Measurements from ENCODE around the gene ALCAM.
"Not testable (repeated sequence)": the region's sequence is repeated elsewhere in the genome, so short reads cannot be mapped to it uniquely, and the experiment has no call there.

The ALCAM gene

DNA sequence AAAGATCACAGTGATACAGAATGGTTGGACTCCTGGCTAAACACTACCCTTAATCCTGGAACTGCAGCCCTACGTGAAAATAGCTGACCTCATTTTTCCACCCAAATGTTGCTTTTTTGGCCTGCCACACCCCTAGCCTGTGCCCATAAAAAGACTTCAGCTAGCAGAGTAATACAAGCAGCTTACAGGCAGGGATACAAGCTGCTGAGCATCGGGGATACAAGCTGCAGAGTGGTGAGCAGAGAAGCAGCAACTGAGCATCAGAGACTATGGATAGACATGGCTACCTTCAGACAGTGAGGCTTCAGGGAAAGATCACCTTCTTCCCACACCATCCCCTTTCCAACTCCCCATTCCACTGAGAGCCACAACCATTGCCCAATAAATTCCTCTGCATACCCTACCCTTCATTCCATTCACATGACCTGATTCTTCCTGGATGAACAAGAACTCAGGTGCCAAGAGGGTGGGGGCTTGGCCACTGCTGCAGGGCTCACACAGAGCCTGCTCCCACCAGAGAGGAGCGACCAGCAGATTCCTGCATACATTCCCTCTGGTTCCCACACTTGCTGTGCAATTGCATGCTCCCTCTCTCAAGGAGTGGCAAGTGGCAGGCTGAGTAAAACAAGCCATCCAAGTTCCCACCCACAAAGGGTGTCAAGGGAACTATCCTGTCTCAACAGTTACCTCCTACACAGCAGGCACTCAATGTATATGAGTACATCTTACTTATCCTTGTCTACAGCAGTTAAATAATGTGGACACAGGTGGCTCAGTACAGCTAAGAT is 217.5 kb downstream of the ALCAM start:
- no peak for DNase-seq (ENCODE audit: low spot score)

DNA sequence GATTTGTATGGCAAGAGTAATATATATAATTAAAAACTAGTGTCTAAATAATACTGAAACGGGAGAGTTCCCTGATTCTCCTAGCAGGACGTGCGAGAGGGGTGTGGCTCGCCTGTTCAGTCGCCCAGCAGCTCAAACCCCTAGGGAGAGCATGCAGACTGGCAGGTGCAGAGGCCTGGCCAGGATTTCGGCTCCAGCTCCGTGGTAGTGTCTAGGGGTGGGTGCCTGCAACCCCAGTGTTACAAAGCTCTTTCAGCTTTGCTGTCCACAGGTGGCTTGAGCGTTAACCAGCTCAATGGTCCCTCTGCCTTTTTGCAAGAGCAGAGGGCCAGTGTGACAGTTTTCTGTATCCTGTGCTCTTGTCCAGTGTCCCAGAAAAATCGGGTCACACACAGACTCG is 226.6 kb downstream of the ALCAM start:
- DNase-seq (ENCODE audit: low spot score), result no peak

DNA sequence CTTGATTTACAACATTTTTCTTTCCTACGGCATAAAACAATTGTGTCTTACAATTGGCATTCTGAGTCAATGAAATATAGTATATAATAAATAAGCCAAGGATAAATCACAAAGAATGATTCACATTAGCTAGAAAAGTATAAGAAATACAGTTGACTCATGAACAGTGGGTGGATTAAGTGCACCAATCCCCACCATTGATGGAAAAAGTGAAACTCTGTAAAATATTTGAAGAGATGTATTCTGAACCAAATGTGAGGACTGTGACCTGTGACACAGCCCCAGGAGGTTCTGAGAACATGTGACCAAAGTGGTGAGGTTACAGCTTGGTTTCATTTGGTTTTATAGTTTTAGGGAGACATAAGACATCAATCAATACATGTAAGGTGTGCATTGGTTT is 227.5 kb downstream of the ALCAM start:
- DNase-seq (ENCODE audit: low spot score), result no peak

- DNase-seq (ENCODE audit: low spot score), result no peak
Measured at GRCh38 chr3:105598042-105598796, 231.5 kb downstream of the ALCAM start.

DNA sequence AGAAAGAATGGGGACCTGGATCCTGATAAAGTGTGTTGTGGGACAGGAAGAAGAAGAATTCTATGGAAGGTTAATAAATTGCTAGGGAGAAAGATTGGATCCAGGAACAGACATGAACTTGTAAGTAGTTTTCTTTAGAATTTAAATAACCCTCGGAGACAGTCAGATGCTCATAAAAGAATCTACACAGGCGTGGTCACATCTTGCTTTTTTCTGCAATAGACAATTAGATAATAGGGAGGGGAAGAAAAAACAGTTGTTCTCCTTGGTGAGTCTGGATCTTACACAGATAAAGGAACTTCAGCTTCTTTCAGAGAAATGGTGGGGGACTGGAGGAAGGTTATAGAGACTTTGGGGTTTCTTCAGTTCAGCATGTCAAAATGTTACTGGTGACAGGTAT is 232.6 kb downstream of the ALCAM start:
- no peak for DNase-seq (ENCODE audit: low spot score)

GRCh38 chr3:105601756-105602155 is 235.0 kb downstream of the ALCAM start:
- DNase-seq (ENCODE audit: low spot score), result not testable (repeated sequence)

GRCh38 chr3:105602286-105602685 is 235.6 kb downstream of the ALCAM start:
- not testable (repeated sequence) for DNase-seq (ENCODE audit: low spot score)

GRCh38 chr3:105603516-105603915 is 236.8 kb downstream of the ALCAM start:
- peak; percentile 31 for DNase-seq (ENCODE audit: low spot score)

DNA sequence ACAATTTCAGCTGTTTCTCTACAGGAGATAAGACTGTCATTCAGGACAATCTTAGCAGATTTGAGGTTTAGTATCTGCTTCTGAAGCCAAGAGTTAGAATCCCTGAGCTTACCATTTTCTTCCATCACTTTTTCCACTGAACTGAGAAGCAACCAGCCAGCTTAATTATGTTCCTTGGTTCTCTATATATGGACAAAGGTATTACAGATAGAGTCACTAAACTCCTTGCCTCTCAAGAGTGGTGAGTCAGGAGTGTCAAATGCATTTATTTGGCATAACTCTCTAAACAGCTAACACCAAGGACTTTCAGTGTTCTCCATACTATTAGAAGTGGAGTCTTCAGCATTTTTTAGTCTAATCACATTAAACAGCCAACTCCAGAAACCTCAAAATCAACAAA is 239.3 kb downstream of the ALCAM start:
- DNase-seq (ENCODE audit: low spot score), result no peak

GRCh38 chr3:105608623-105609022 is 241.9 kb downstream of the ALCAM start:
- DNase-seq (ENCODE audit: low spot score), result no peak

DNA sequence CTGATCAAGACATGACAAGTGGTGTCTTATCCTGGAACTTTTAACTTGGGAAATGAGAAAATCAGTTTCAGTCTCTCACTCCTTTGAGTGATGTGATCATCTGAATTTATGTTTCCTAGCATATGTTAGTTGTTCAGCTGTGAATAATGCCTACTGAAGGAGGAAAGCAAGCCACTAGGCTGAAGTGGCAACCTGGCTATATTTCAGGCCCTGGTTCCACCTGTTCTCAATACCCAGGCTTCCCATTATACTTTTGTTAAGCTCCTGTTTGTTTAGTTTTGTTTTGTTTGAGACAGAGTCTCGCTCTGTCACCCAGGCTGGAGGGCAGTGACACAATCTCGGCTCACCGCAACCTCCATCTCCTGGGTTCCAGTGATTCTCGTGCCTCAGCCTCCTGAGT is 243.8 kb downstream of the ALCAM start:
- DNase-seq (ENCODE audit: low spot score), result no peak

DNA sequence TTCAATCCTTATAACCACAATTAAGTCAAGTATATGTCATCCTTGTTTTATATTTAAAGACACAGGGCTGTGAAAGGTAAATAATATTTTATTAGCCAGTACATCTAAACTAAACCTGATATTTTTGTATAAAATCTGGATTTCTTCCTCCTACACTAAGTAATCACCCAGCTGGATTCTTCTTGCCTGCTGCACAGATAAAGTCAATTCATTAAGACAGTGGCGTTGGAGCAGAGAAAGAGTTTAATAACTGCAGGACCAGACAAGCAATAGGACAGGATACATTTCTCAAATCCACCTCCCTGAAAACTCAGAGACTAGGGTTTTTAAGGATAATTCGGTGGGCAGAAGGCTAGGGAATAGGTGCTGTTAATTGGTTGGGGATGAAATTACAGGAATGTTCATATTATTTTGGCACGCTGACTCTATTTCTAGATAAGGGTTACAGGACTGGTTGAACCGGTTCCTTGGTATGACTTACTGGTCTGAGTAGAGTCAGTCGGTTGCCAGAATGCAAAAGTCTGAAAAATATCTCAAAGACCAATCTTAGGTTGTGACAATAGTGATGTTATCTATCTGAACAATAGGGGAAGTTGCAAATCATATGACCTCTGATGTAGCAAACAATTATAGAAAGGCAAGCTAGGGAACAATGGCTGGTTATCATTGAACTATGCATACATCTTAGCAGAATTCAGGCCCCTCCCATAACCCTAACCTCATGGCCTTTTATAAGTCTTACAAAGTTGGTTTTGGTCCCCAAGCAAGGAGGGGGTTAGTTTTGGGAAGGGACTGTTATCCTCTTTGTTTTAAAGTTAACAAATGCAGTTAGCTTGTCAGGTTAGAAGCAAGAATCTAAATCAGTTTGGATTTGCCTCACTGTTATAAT is 244.8 kb downstream of the ALCAM start:
- DNase-seq (ENCODE audit: low spot score), result no peak

- peak; percentile 19 for DNase-seq (ENCODE audit: low spot score)
Measured at GRCh38 chr3:105613120-105613519, 246.4 kb downstream of the ALCAM start.

- no peak for DNase-seq (ENCODE audit: low spot score)
Measured at GRCh38 chr3:105614288-105615030, 247.8 kb downstream of the ALCAM start.

GRCh38 chr3:105615814-105616213 is 249.1 kb downstream of the ALCAM start:
- no peak for DNase-seq (ENCODE audit: low spot score)

GRCh38 chr3:105616374-105617121 is 249.8 kb downstream of the ALCAM start:
- DNase-seq (ENCODE audit: low spot score), result no peak

DNA sequence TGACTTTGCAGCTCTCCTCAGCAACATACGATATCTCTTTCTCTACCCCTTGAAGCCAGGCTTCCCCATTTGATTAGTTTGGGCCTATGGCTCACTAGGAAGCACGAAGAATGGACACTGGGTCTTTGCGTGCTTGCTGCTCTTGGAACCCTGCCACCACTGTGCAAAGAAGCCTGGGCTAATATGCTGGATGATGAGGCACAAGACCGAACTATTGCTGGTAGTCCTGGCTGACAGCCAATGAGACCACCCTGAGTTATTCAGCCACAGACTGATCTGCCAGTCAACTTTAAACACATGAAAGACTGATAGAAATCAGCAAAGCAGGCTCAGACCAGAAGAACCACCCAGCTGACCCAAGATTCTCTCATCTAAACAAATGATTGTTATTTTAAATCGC is 251.8 kb downstream of the ALCAM start:
- no peak for DNase-seq (ENCODE audit: low spot score)

DNA sequence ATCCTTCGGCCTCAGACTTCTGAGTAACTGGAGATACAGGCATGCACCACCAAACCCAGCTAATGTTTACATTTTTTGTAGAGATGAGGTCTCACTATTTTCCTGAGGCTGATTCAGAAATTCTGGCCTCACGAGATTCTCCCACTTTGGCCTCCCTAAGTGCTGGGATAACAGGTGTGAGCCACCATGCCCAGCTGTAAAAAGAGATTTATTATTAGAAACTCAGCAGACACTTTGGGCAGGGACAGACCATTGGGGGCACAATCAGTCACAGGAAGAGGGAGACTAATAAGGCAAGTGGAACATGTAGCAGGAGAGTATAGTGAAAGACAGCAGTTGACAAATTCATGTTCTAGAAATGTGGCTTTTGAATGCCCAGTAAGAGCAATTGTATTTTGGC is 252.9 kb downstream of the ALCAM start:
- DNase-seq (ENCODE audit: low spot score), result no peak

DNA sequence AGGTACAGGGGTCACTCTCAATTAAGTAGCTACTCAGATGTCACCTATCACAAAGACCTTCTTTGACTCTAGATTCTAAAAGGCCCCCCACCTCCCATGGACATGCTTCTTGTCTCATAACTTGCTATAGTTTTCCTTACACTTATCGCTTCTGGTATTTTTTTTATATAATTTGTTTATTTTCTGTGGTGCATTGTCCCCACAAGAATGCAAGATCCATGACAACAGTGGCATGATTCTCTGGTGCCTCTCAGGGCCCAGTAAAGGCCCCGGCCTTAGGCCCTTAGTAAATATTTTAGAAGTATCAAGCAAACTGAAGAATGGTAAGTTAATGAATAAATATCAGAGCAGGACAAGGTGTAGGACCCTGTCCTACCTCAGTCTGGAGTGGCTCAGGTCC is 253.5 kb downstream of the ALCAM start:
- no peak for DNase-seq (ENCODE audit: low spot score)

DNA sequence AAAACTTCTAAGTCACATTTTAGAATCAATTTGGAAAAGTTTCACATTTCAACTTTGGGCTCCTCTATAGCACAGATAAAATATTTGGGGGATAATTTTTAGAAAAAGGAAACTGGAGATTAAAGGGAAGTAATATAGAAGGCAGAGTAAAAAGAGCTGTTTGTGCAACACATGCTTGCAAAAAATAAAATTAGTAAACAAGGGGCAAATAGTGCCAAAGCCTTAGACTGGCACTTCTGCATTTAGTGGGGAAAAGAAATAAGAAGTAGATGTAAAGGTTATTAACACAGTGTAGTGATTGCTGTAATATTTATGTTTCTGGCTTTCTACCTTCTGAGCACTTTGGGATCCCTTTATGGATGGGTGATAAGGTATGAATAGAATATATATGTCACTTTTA is 255.5 kb downstream of the ALCAM start:
- DNase-seq (ENCODE audit: low spot score), result no peak

Data from D341Med (cell line).